Spleen (tissue), 7 donors: Measurements from ENCODE around the gene SERPINH1.

ENCODE experiments used
- POLR2A ChIP-seq, 3 donors: fragments of 450-650 bp; IDR thresholded peaks; one replicate each; pipeline ENCODE4 v1.5.1; 2017; ENCODE audit warnings: antibody characterized with exemption in 3 of 3, mild to moderate bottlenecking in 1 of 3
- TF ChIP-seq, protein P1 (sequence below), 11 experiments: fragments of 200-600 bp in 7 of 11; fragments of 450-650 bp in 4 of 11; sonication (generic) in 4 of 11; IDR thresholded peaks in 8 of 11; conservative IDR thresholded peaks in 3 of 11; 1 replicate in 7 of 11; 2 replicates in 4 of 11; pipeline versions ENCODE4 v1.4.0 to v1.8.0; 2016 to 2021; ENCODE audit warnings: antibody characterized with exemption in 11 of 11, inconsistent platforms in 4 of 11, mild to moderate bottlenecking in 1 of 11
- donor health status: DM: no; HTN: no; CAD: no; lungs with moderate emphysema.
- donor health status: DM: no; HTN: no; CAD: no.
- donor health status: DM: no; HTN: no; CAD: no.

DNA sequence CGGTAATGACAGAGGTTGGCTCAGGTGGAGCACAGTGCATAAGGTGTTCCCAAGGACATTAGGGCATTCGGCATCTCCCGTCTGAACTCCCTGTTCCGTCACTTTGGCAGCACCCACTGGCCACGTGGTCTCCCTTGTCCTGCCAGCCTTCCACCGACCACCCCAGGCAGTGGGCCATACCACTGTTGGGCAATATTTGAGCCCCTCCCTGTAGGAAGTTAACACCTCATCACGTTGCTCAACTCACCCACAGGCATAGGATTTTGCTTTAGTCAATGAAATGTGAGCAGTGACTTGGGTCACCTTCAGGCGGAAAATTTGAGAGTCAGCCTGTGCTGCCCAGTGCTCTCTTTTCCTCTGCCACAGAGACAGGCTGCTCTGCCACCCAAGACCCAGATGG is 44.0 kb downstream of the SERPINH1 start:
- TF ChIP-seq, protein P1, sequence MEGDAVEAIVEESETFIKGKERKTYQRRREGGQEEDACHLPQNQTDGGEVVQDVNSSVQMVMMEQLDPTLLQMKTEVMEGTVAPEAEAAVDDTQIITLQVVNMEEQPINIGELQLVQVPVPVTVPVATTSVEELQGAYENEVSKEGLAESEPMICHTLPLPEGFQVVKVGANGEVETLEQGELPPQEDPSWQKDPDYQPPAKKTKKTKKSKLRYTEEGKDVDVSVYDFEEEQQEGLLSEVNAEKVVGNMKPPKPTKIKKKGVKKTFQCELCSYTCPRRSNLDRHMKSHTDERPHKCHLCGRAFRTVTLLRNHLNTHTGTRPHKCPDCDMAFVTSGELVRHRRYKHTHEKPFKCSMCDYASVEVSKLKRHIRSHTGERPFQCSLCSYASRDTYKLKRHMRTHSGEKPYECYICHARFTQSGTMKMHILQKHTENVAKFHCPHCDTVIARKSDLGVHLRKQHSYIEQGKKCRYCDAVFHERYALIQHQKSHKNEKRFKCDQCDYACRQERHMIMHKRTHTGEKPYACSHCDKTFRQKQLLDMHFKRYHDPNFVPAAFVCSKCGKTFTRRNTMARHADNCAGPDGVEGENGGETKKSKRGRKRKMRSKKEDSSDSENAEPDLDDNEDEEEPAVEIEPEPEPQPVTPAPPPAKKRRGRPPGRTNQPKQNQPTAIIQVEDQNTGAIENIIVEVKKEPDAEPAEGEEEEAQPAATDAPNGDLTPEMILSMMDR (IDR thresholded peaks at IDR 0.05 in 8 of 11, conservative IDR thresholded peaks at IDR 0.05 in 3 of 11), result no peak
- no peak for TF ChIP-seq POLR2A (IDR thresholded peaks at IDR 0.05)
